Esophagus (tissue), 2 donors: ENCODE results near the gene DNAJB11. TPM values are rescaled to one million over a fixed set of nuclear protein-coding genes. Genes with fewer than 3 reads are reported as not detected.

Source experiments
- H3K27ac ChIP-seq, 2 donors: one replicate each; pipeline ENCODE4 v1.5.1; 2013; ENCODE audit warnings: low read depth in 2 of 2, mild to moderate bottlenecking in 2 of 2, inconsistent platforms in 1 of 2, low read length in 1 of 2, moderate library complexity in 1 of 2
- H3K27me3 ChIP-seq, 2 donors: one replicate each; pipeline ENCODE4 v1.6.1; 2013; ENCODE audit warnings: low read length in 2 of 2, control low read depth in 1 of 2, mild to moderate bottlenecking in 1 of 2; ENCODE audit not compliant: insufficient read depth in 2 of 2, control insufficient read depth in 1 of 2
- H3K36me3 ChIP-seq, 2 donors: one replicate each; pipeline ENCODE4 v1.6.1; 2013; ENCODE audit warnings: low read length in 1 of 2; ENCODE audit not compliant: control insufficient read depth in 2 of 2, insufficient read depth in 2 of 2
- H3K4me1 ChIP-seq, 2 donors: one replicate each; pipeline ENCODE4 v1.6.1; 2013; ENCODE audit warnings: low read length in 1 of 2; ENCODE audit not compliant: control insufficient read depth in 2 of 2, insufficient read depth in 2 of 2
- H3K4me3 ChIP-seq, 2 donors: one replicate each; pipeline ENCODE4 v1.5.1; 2013; ENCODE audit warnings: low read length in 2 of 2, mild to moderate bottlenecking in 2 of 2, low read depth in 1 of 2, moderate library complexity in 1 of 2
- H3K9me3 ChIP-seq, 2 donors: one replicate each; pipeline ENCODE4 v1.6.1; 2013; ENCODE audit warnings: mild to moderate bottlenecking in 2 of 2, low read depth in 1 of 2, low read length in 1 of 2, moderate library complexity in 1 of 2; ENCODE audit not compliant: control insufficient read depth in 2 of 2, insufficient read depth in 1 of 2
- WGBS, 2 donors: extraction: QIAGEN DNeasy Blood & Tissue Kit; methylation state at CpG; one replicate each; pipeline ENCODE4 v1.1.7; 2013; 5-methylcytosine and 5-hydroxymethylcytosine counted together
- polyA plus RNA-seq, 2 donors: library from polyadenylated mRNA; stranded (reverse); fragments of 200-250 nt; gene quantifications; one replicate each; pipeline ENCODE4 v1.2.3, GENCODE V29; 2013
- donor health status: healthy with polysubstance abuse.
- donor health status: Bipolar disorder and iron deficiency.

DNAJB11 gene
- polyA plus RNA-seq, 2 donors, result 30.7 to 43.4 TPM

DNA sequence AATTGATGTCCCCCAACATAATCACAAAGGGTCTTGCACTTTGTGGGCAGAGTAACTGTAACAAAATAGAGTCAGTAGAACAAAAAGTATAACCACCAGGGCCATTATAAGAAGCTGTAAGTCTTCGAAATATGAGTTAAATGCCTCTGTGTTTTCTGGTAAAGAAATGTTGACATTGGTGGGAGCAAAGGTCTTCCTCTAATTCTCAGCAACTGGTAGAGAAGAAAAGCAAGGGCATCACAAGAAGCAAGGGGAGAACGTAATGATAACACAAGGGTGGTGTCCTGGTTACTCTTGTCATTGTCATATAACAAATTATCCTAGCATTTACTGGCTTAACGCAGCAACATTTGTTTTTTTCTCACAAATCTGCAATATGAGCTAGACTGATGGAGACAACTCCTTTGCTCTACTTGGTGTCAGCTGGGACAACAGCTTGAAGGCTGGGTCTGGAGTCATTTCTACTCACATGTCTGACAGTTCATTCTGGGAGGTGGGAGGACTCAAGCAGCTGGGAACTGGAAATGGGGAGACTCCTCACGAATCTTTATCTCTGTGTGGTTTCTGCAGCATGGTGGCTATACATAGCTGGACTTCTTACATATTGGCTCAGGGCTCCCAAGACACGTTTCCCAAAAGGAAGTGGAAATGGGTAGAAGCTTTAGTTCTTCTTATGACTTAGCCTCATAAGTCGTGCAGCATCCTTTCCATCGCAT lies 20.2 kb downstream of the DNAJB11 start:
- H3K36me3 ChIP-seq, result peaks cover under 1 to 3% of the 10 kb centered on the region in 2 donors
- H3K27ac ChIP-seq, result no peak overlapping the region
- no peaks in the 10 kb centered on the region for H3K27me3 ChIP-seq
- no peaks in the 10 kb centered on the region for H3K9me3 ChIP-seq
- 79 to 82% methylated on average over 7 of the region's 7 CpGs for WGBS, 2 donors
- H3K4me1 ChIP-seq, result no peaks in the 10 kb centered on the region
- no peak overlapping the region for H3K4me3 ChIP-seq

DNA sequence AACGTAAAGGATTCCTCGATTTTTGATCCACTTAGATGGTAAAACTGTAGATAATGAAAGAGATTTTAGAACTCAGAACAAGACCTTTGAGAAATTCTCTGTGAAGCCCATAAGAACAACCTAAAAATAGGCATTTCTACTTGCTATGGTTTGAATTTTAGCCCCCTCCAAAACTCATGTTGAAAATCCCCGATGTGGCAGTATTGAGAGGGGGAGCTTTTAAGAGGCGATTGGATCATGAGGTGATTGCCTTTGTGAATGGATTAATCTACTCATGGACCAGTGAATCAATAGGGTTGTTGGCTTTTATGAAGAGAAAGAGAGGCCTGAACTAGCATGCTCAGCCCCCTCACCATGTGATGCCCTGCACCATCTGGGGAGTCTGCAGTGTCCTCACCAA lies 22.2 kb downstream of the DNAJB11 start:
- no peaks in the 10 kb centered on the region for H3K27me3 ChIP-seq
- H3K4me1 ChIP-seq, result no peaks in the 10 kb centered on the region
- 94 to 96% methylated on average over 4 of the region's 4 CpGs for WGBS, 2 donors
- H3K9me3 ChIP-seq, result no peaks in the 10 kb centered on the region
- no peaks in the 10 kb centered on the region for H3K36me3 ChIP-seq
- H3K4me3 ChIP-seq, result no peak overlapping the region
- no peak overlapping the region for H3K27ac ChIP-seq

DNA sequence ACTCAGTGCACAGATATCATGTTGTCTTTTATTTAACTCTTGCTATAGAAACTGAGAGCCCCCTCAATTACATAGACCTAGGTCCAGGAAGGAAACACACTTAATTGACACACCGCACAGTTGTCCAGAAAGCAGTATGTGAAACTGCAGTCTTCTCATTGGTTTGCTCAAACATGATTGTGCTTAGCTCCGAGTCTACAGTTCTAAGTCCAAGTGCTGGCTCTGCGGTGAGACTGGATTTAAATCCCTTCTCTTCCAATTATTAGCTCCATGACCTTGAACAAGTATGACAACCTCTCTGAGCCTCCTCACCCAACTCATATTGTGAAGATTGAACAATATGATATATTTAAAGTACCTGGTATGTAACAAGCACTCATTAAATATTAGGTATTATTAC lies 23.3 kb downstream of the DNAJB11 start:
- 64 to 90% methylated on average over 3 of the region's 3 CpGs for WGBS, 2 donors

DNA sequence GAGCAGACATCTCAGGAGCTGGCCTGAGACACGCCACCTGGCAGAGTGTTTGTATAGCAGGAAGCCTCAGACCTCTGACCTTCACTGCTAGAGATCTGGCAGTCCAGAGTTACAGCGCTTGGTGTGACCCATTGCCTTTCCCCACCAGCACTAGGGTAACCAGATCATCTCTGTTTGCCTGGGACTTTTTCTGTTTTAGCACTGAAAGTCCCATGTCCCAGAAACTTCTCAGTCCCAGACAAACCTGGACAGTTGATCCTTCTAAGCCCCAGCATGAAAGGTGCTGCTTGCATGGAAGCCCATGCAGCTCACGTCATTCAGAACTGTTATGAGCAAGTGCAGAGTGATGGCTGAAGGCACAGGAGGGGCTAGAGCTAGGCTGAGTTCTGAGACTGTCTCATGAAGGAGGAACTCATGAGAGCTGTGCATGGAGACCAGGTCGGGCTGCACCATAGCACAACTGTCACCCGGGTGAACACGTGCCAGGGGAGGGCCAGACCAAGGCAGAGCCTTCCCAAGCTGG lies 24.1 kb downstream of the DNAJB11 start:
- H3K27me3 ChIP-seq, result no peaks in the 10 kb centered on the region
- no peaks in the 10 kb centered on the region for H3K9me3 ChIP-seq
- H3K27ac ChIP-seq, result no peak overlapping the region
- no peaks in the 10 kb centered on the region for H3K36me3 ChIP-seq
- no peak overlapping the region for H3K4me3 ChIP-seq
- H3K4me1 ChIP-seq, result no peaks in the 10 kb centered on the region
- 79 to 80% methylated on average over 6 of the region's 6 CpGs for WGBS, 2 donors

More for the DNA sequence above, 23.3 kb downstream of the DNAJB11 start:
- Histone ChIP-seq H3K4me3 (no peak overlapping the region), H3K36me3 (no peaks in the 10 kb centered on the region), H3K4me1 (no peaks in the 10 kb centered on the region), H3K27ac (no peak overlapping the region), H3K27me3 (no peaks in the 10 kb centered on the region), H3K9me3 (no peaks in the 10 kb centered on the region)

DNA sequence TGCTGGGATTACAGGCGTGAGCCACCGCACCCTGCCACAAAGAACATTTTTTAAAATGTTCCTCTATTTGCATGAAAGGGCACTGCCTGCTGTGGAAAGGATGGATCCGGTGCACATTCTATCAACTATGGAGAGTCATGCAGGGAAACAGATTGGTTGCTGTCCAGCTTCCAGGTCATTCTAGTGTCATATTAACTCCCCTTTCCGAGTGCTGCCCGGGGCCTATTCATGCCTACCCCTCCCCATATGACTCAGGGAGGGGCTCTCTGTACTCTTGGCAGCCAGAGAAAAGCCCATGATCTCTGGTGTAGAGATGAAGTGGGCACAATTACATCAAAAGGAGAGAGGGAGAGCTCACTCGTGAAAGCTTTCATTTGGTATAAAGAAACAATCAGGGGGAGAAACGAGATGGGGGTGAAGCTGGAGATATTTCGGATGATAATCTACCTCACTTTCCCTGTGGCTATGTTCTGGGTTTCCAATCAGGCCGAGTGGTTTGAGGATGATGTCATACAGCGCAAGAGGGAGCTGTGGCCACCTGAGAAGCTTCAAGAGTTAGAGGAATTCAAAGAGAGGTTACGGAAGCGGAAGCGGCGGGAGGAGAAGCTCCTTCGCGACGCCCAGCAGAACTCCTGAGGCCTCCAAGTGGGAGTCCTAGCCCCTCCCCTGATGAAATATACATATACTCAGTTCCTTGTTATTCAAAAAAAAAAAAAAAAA lies 26.2 kb downstream of the DNAJB11 start:
- H3K4me3 ChIP-seq, result no peak overlapping the region
- H3K9me3 ChIP-seq, result no peaks in the 10 kb centered on the region
- 65 to 69% methylated on average over 17 of the region's 17 CpGs for WGBS, 2 donors

DNA sequence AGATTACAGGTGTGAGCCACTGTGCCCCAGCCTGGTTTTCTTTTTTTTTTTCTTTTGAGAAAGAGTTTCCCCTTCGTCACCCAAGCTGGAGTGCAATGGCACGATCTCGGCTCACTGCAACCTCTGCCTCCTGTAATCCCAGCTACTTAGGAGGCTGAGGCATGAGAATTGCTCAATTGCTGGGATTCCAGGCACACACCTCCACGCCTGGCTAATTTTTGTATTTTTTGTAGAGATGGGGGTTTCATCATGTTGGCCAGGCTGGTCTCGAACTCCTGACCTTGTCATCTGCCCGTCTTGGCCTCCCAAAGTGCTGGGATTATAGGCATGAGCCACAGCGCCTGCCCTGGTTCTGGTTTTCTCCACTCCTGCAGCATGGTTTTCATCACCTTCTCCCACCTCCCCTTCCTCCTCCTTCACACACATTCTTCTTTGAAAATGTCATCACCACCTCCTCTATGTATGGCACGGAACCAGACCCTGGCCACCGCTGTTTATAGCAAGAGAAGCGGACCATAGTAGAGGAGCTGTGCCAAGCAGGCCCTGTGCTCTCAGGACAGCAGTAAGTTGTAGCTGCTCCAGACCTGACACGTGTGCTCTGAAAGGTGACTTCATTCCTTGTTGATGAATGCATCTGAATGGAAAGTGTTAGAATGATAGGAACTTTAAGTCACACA lies 27.7 kb downstream of the DNAJB11 start:
- 81% methylated on average over 11 of the region's 11 CpGs for WGBS, 2 donors
- H3K27ac ChIP-seq, result no peak overlapping the region

More for the DNA sequence above, 26.2 kb downstream of the DNAJB11 start:
- no peaks in the 10 kb centered on the region for H3K4me1 ChIP-seq
- H3K27me3 ChIP-seq, result no peaks in the 10 kb centered on the region
- no peak overlapping the region for H3K27ac ChIP-seq
- no peaks in the 10 kb centered on the region for H3K36me3 ChIP-seq

DNA sequence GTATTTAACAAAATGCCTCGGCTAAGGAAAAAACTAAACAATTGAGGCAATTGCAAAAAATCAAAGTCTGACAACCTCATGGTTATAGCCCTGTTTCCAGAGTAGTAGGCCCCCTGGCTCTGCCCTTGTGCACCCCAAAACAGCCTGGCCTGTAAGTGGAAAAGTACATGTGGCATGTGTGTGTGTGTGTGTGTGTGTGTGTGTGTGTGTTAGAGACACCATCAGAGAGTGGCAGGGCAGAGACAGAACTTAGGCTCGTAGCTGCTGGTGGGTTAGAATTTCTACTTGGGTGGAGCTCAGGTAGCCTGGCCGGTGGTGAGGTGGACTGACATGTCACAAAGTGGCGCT lies 28.2 kb downstream of the DNAJB11 start:
- Histone ChIP-seq H3K4me3 (no peak overlapping the region), H3K27ac (no peak overlapping the region), H3K9me3 (no peaks in the 10 kb centered on the region), H3K4me1 (no peaks in the 10 kb centered on the region), H3K36me3 (no peaks in the 10 kb centered on the region), H3K27me3 (no peaks in the 10 kb centered on the region)
- WGBS, 2 donors, result 87 to 92% methylated on average over 4 of the region's 4 CpGs

More for the DNA sequence above, 27.7 kb downstream of the DNAJB11 start:
- H3K4me3 ChIP-seq, result no peak overlapping the region
- H3K36me3 ChIP-seq, result no peaks in the 10 kb centered on the region
- no peaks in the 10 kb centered on the region for H3K27me3 ChIP-seq
- no peaks in the 10 kb centered on the region for H3K4me1 ChIP-seq
- H3K9me3 ChIP-seq, result no peaks in the 10 kb centered on the region

DNA sequence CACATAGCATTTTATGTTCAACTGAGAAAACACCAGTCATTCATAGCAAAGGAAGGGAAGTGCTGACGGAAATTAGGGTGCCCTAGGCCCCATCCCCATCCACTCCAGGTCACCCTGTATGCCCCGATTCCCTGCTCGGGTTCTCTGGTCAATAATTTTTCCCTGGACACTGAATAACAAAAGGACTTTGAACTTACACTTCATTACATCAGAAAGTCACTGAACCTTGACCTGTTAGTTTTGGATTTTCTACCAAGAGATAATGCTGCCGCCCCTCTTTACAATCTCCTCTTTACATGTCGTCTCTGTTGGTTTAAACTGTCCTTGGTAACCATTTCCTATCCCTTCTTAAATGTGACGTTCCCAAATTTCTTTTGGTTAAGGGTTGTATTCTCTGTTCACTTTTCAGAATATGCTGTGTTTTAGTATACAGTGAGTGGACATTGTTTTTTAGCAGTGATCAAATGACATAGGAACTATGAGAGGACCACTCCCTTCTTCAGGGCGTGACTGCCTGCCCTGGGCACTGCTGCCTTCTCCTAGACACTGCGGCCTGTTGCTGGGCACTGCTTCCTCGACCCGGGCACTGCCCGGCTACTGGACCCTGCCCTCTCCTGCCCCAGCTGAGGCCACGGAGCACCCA lies 28.7 kb downstream of the DNAJB11 start:
- 79 to 80% methylated on average over 12 of the region's 12 CpGs for WGBS, 2 donors
- no peaks in the 10 kb centered on the region for H3K36me3 ChIP-seq

DNA sequence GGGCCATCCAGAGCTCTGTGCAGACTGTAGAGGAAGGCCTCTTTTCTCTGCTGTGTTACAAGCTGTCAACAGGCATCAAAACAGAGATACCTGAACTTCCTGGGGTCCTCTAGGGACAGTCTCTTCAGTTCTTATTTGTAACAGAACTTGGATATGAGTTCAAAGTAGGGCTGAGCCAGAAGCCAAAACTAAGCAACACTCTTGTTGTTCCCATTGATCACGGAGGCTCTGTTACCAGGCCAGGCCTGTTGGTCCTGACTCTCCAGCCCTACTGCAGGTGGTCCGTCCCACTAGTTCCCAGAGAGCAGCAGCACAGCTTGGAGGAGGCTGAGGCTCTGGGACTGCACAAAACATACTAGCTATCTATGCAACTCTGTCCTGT lies 29.3 kb downstream of the DNAJB11 start:
- H3K4me1 ChIP-seq, result no peaks in the 10 kb centered on the region
- WGBS, 2 donors, result 89 to 91% methylated on average over 2 of the region's 2 CpGs
- H3K27me3 ChIP-seq, result no peaks in the 10 kb centered on the region
- no peaks in the 10 kb centered on the region for H3K9me3 ChIP-seq
- H3K4me3 ChIP-seq, result no peak overlapping the region
- H3K36me3 ChIP-seq, result no peaks in the 10 kb centered on the region
- H3K27ac ChIP-seq, result no peak overlapping the region

More for the DNA sequence above, 28.7 kb downstream of the DNAJB11 start:
- H3K4me3 ChIP-seq, result no peak overlapping the region
- no peaks in the 10 kb centered on the region for H3K4me1 ChIP-seq
- H3K27me3 ChIP-seq, result no peaks in the 10 kb centered on the region
- H3K27ac ChIP-seq, result no peak overlapping the region
- no peaks in the 10 kb centered on the region for H3K9me3 ChIP-seq
